Erythroblast (primary cell): Measurements from ENCODE around the gene PPME1.

ENCODE experiments used
- GATA1 ChIP-seq: IDR thresholded peaks from 2 replicates; pipeline ENCODE4 v1.6.1; 2011; ENCODE audit warnings: low read depth, mild to moderate bottlenecking, control low read depth, low read length, moderate library complexity
- POLR2A ChIP-seq: IDR thresholded peaks from 2 replicates; pipeline ENCODE4 v1.6.1; 2011; ENCODE audit warnings: mild to moderate bottlenecking, low read length

GRCh38 chr11:74265256-74265655 lies 94.2 kb downstream of the PPME1 start:
- TF ChIP-seq POLR2A (no peak), GATA1 (no peak)
